Type B pancreatic cell (in vitro differentiated cells): ENCODE measurements around the gene PIN1. TPM values are rescaled to one million over a fixed set of nuclear protein-coding genes. Genes with fewer than 3 reads are reported as not detected.

Experiments used
- DNase-seq: peaks from one replicate; pipeline ENCODE4 v3.0.0; 2021; ENCODE audit warnings: mixed read lengths; ENCODE audit not compliant: unreplicated experiment; ENCODE audit errors: extremely low spot score
- H3K27ac Mint-ChIP-seq: 2 replicates; pipeline ENCODE4 v1.8.0; 2021; ENCODE audit warnings: mild to moderate bottlenecking, mixed read lengths
- H3K27me3 Mint-ChIP-seq: 2 replicates; pipeline ENCODE4 v1.8.0; 2021; ENCODE audit warnings: mixed read lengths
- H3K36me3 Mint-ChIP-seq: 2 replicates; pipeline ENCODE4 v1.8.0; 2021; ENCODE audit warnings: mixed read lengths
- H3K4me1 Mint-ChIP-seq: one replicate; pipeline ENCODE4 v1.8.0; 2021; ENCODE audit warnings: mixed read lengths; ENCODE audit not compliant: unreplicated experiment
- H3K4me3 Mint-ChIP-seq: 2 replicates; pipeline ENCODE4 v1.8.0; 2021; ENCODE audit warnings: mild to moderate bottlenecking, mixed read lengths
- H3K9me3 Mint-ChIP-seq: 2 replicates; pipeline ENCODE4 v1.8.0; 2021; ENCODE audit warnings: mixed read lengths
- CTCF ChIP-seq: fragments of 200-600 bp; sonication (generic); conservative IDR thresholded peaks from 2 replicates; pipeline ENCODE4 v1.5.0; 2021; ENCODE audit warnings: antibody characterized with exemption, mild to moderate bottlenecking
- total RNA-seq: library from RNA; stranded (reverse); gene quantifications from 2 replicates; pipeline ENCODE4 v1.2.1, GENCODE V29; 2021; ENCODE audit warnings: low replicate concordance

Gene PIN1
- total RNA-seq, 1 donor from 2014 or later = 69.6 TPM

GRCh38 chr19:9796113-9796773 is 38.9 kb upstream of the PIN1 start:
- no peaks in the 10 kb centered on the region for H3K9me3 Mint-ChIP-seq
- H3K27me3 Mint-ChIP-seq = no peaks in the 10 kb centered on the region
- DNase-seq = no peak
- peak; percentile 91 for TF ChIP-seq CTCF
- peak overlapping the region; percentile 90 for H3K27ac Mint-ChIP-seq
- H3K4me3 Mint-ChIP-seq = peak overlapping the region; percentile 73
- H3K4me1 Mint-ChIP-seq = peaks cover 16% of the 10 kb centered on the region
- no peaks in the 10 kb centered on the region for H3K36me3 Mint-ChIP-seq

GRCh38 chr19:9797871-9798270 is 37.2 kb upstream of the PIN1 start:
- no peak for DNase-seq
- Mint-ChIP-seq H3K4me1 (peaks cover 12% of the 10 kb centered on the region), H3K4me3 (peak overlapping the region; percentile 5), H3K9me3 (no peaks in the 10 kb centered on the region), H3K36me3 (no peaks in the 10 kb centered on the region), H3K27me3 (no peaks in the 10 kb centered on the region), H3K27ac (peak overlapping the region; percentile 74)
- TF ChIP-seq CTCF = no peak

- Mint-ChIP-seq H3K27ac (no peak overlapping the region), H3K36me3 (peaks cover 5% of the 10 kb centered on the region), H3K27me3 (no peaks in the 10 kb centered on the region), H3K9me3 (no peaks in the 10 kb centered on the region), H3K4me3 (no peak overlapping the region), H3K4me1 (peaks cover 7% of the 10 kb centered on the region)
- DNase-seq = no peak
- no peak for TF ChIP-seq CTCF
Measured at GRCh38 chr19:9799162-9799561, 36.0 kb upstream of the PIN1 start.

- Mint-ChIP-seq H3K36me3 (peaks cover 5% of the 10 kb centered on the region), H3K4me1 (no peaks in the 10 kb centered on the region), H3K4me3 (no peak overlapping the region), H3K9me3 (no peaks in the 10 kb centered on the region), H3K27ac (no peak overlapping the region), H3K27me3 (no peaks in the 10 kb centered on the region)
- DNase-seq = no peak
- no peak for TF ChIP-seq CTCF
Measured at GRCh38 chr19:9801976-9802375, 33.1 kb upstream of the PIN1 start.

- no peaks in the 10 kb centered on the region for H3K4me1 Mint-ChIP-seq
- no peak for TF ChIP-seq CTCF
- no peak for DNase-seq
- H3K4me3 Mint-ChIP-seq = no peak overlapping the region
- H3K27ac Mint-ChIP-seq = no peak overlapping the region
- H3K9me3 Mint-ChIP-seq = no peaks in the 10 kb centered on the region
- H3K36me3 Mint-ChIP-seq = peaks cover 8% of the 10 kb centered on the region
- no peaks in the 10 kb centered on the region for H3K27me3 Mint-ChIP-seq
Measured at GRCh38 chr19:9806803-9807202, 28.3 kb upstream of the PIN1 start.
